Fibroblast of the conjunctiva (primary cell): ENCODE measurements around the gene PON3.
A peak's percentile ranks its signal among the peaks of the same experiment; 100 is the strongest.

Experiments
- DNase-seq: peaks from one replicate; pipeline ENCODE4 v3.0.0-alpha.2; 2010; ENCODE audit warnings: low read depth

The PON3 gene

GRCh38 chr7:95338832-95339231 lies 57.3 kb downstream of the PON3 start:
- DNase-seq = no peak

GRCh38 chr7:95335093-95335492 lies 61.1 kb downstream of the PON3 start:
- peak; percentile 35 for DNase-seq

- no peak for DNase-seq
Measured at GRCh38 chr7:95334447-95334846, 61.7 kb downstream of the PON3 start.

- DNase-seq = no peak
Measured at GRCh38 chr7:95330961-95331337, 65.2 kb downstream of the PON3 start.

- DNase-seq = peak; percentile 9
Measured at GRCh38 chr7:95330204-95330960, 65.8 kb downstream of the PON3 start.

- no peak for DNase-seq
Measured at GRCh38 chr7:95327356-95327755, 68.8 kb downstream of the PON3 start.

GRCh38 chr7:95324431-95324830 lies 71.7 kb downstream of the PON3 start, which contains the start of gene PON1:
Gene PON1, minus strand, starts transcription at chr7:95324532. Its CDS starts 57 bp downstream, at chr7:95324475.
- DNase-seq = no peak

GRCh38 chr7:95323410-95324129 lies 72.6 kb downstream of the PON3 start:
- no peak for DNase-seq

GRCh38 chr7:95322854-95323253 lies 73.3 kb downstream of the PON3 start:
- no peak for DNase-seq

GRCh38 chr7:95322396-95322795 lies 73.8 kb downstream of the PON3 start:
- DNase-seq = no peak

GRCh38 chr7:95321720-95322119 lies 74.5 kb downstream of the PON3 start:
- no peak for DNase-seq

- DNase-seq = no peak
Measured at GRCh38 chr7:95320651-95321050, 75.5 kb downstream of the PON3 start.

- DNase-seq = no peak
Measured at GRCh38 chr7:95319570-95319969, 76.6 kb downstream of the PON3 start.

- no peak for DNase-seq
Measured at GRCh38 chr7:95318501-95319100, 77.6 kb downstream of the PON3 start.

- no peak for DNase-seq
Measured at GRCh38 chr7:95317966-95318365, 78.2 kb downstream of the PON3 start.

- no peak for DNase-seq
Measured at GRCh38 chr7:95317546-95317945, 78.6 kb downstream of the PON3 start.

- no peak for DNase-seq
Measured at GRCh38 chr7:95316588-95316987, 79.6 kb downstream of the PON3 start.

GRCh38 chr7:95312561-95312960 lies 83.6 kb downstream of the PON3 start:
- DNase-seq = no peak

GRCh38 chr7:95311389-95311788 lies 84.8 kb downstream of the PON3 start:
- DNase-seq = no peak

GRCh38 chr7:95309951-95310350 lies 86.2 kb downstream of the PON3 start:
- DNase-seq = no peak
